PC-9 (cell line): ENCODE data around the gene CLCN3.

ENCODE experiments used
- CTCF ChIP-seq: fragments of 200-600 bp; sonication (generic); conservative IDR thresholded peaks from 2 replicates; pipeline ENCODE4 v1.6.1; 2017; ENCODE audit warnings: mixed run types, antibody characterized with exemption, mild to moderate bottlenecking, moderate library complexity
- EZH2 ChIP-seq: fragments of 200-600 bp; sonication (generic); IDR thresholded peaks from 2 replicates; pipeline ENCODE4 v1.8.0; 2017; ENCODE audit warnings: antibody characterized with exemption, low read depth

- no peak for TF ChIP-seq CTCF
- TF ChIP-seq EZH2, result no peak
Measured at GRCh38 chr4:169652535-169652934, 32.2 kb downstream of the CLCN3 start.
